H1 (cell line): ENCODE measurements around the gene DPH5. TPM values are rescaled to one million over a fixed set of nuclear protein-coding genes. Genes with fewer than 3 reads are reported as not detected.

ENCODE experiments used
- CBX8 ChIP-seq: fragments of 300-800, 300-1000 bp; sonication (generic); IDR thresholded peaks from 2 replicates; pipeline ENCODE4 v1.7.1; 2016; ENCODE audit warnings: low read depth, low read length, borderline replicate concordance
- CHD1 ChIP-seq: IDR thresholded peaks from 2 replicates; pipeline ENCODE4 v1.6.1; 2012; ENCODE audit warnings: low read depth, low read length, improper control_type of control experiment
- CHD7 ChIP-seq: fragments of 300-600 bp; sonication (generic); IDR thresholded peaks from 2 replicates; pipeline ENCODE4 v1.7.1; 2012; ENCODE audit warnings: low read length, moderate library complexity, mild to moderate bottlenecking, inconsistent platforms; ENCODE audit not compliant: insufficient replicate concordance
- CREB1 ChIP-seq: IDR thresholded peaks from 2 replicates; pipeline ENCODE4 v1.6.1; 2012; ENCODE audit warnings: inconsistent platforms
- E2F6 ChIP-seq: IDR thresholded peaks from 2 replicates; pipeline ENCODE4 v1.6.1; 2012; ENCODE audit warnings: inconsistent platforms
- HDAC2 ChIP-seq, 2 experiments: fragments of 300-600 bp in 1 of 2; sonication (generic) in 1 of 2; IDR thresholded peaks; 2 replicates each; pipeline ENCODE4 v1.6.1; 2011 to 2012; ENCODE audit warnings: low read depth in 2 of 2, low read length in 2 of 2, mild to moderate bottlenecking in 2 of 2, moderate library complexity in 2 of 2, borderline replicate concordance in 1 of 2, inconsistent platforms in 1 of 2
- JUN ChIP-seq: IDR thresholded peaks from 2 replicates; pipeline ENCODE4 v1.6.1; 2011; ENCODE audit warnings: low read depth, mild to moderate bottlenecking, improper control_type of control experiment, low read length
- KDM1A ChIP-seq: fragments of 200-600, 300-600 bp; sonication (generic); IDR thresholded peaks from 2 replicates; pipeline ENCODE4 v1.7.1; 2016; ENCODE audit warnings: mild to moderate bottlenecking, low read length, borderline replicate concordance
- POLR2A ChIP-seq, 2 experiments: IDR thresholded peaks; 1 replicate in 1 of 2; 2 replicates in 1 of 2; pipeline ENCODE4 v1.6.1; 2011; ENCODE audit warnings: low read depth in 2 of 2, low read length in 2 of 2, mild to moderate bottlenecking in 2 of 2; ENCODE audit errors: control extremely low read depth in 1 of 2
- POLR2AphosphoS5 ChIP-seq: IDR thresholded peaks from 2 replicates; pipeline ENCODE4 v1.6.1; 2011; ENCODE audit warnings: low read depth, low read length
- SP4 ChIP-seq: IDR thresholded peaks from 2 replicates; pipeline ENCODE4 v1.6.1; 2012; ENCODE audit warnings: low read length, inconsistent platforms
- TAF1 ChIP-seq: IDR thresholded peaks from 2 replicates; pipeline ENCODE4 v1.6.1; 2011; ENCODE audit warnings: mild to moderate bottlenecking, low read depth, low read length
- TCF12 ChIP-seq: IDR thresholded peaks from 2 replicates; pipeline ENCODE4 v1.6.1; 2011; ENCODE audit warnings: low read depth, mild to moderate bottlenecking, low read length
- polyA plus RNA-seq, 7 experiments: library from polyadenylated mRNA; depleted of rRNA in 3 of 7; stranded (reverse) in 5 of 7; unstranded in 2 of 7; fragments of >200 nt in 5 of 7; fragments of 200-250 nt in 2 of 7; gene quantifications; 1 replicate in 5 of 7; 2 replicates in 1 of 7; 4 replicates in 1 of 7; pipeline versions ENCODE4 v1.2.1 to v1.2.3, GENCODE V29; 2011 to 2013; ENCODE audit warnings: missing spikeins in 2 of 7, mixed read lengths in 2 of 7
- total RNA-seq: library from RNA; stranded (reverse); fragmentation: NEBNext Ultra II Directional; extraction: Animal tissue kit (Norgen Biotek cat#: 25700); gene quantifications from 2 replicates; pipeline ENCODE4 v1.2.1, GENCODE V29; 2021

DPH5 gene
- total and polyA plus RNA-seq, 2 of the 8 experiments (the other 6 are each of a cell fraction or from before 2014, with no cell fraction given): 67.7 to 106 TPM

GRCh38 chr1:100998426-100998825, 27.2 kb downstream of the DPH5 start (continued):
- TF ChIP-seq CHD7 (no peak), POLR2AphosphoS5 (no peak), HDAC2 (IDR thresholded peaks at IDR 0.05; ENCODE audit: borderline replicate concordance in 1 of 2, low read depth in 2 of 2, low read length in 2 of 2) (no peak), E2F6 (no peak), POLR2A (IDR thresholded peaks at IDR 0.05; ENCODE audit: control extremely low read depth in 1 of 2, low read depth in 2 of 2, low read length in 2 of 2) (no peak), SP4 (no peak), CHD1 (no peak), CBX8 (no peak), TCF12 (no peak), TAF1 (no peak), JUN (no peak), KDM1A (no peak), CREB1 (no peak)
